ENCODE results near the gene MOB1A.
"Not testable (repeated sequence)": the region's sequence is repeated elsewhere in the genome, so short reads cannot be mapped to it uniquely, and the experiment has no call there.

MOB1A gene

GRCh38 chr2:74199275-74199701 lies 20.6 kb upstream of the MOB1A start:
- peaks cover 0 to 25% (median 19%) of the 10 kb centered on the region in 5 donors for H3K4me1 ChIP-seq (ENCODE audit: control insufficient read depth in 5 of 5, insufficient read depth in 5 of 5, low read length in 5 of 5)
- peak overlapping the region; percentile 72 to 84 (median 75) for H3K4me3 ChIP-seq (ENCODE audit: low read depth in 1 of 5, low read length in 5 of 5)
- H3K9me3 ChIP-seq (ENCODE audit: control insufficient read depth in 5 of 5, low read length in 5 of 5), result no peaks in the 10 kb centered on the region
- H3K36me3 ChIP-seq (ENCODE audit: control insufficient read depth in 5 of 5, insufficient read depth in 5 of 5, low read length in 5 of 5), result no peaks in the 10 kb centered on the region
- peaks cover 0 to 5% (median 0%) of the 10 kb centered on the region in 5 donors for H3K27me3 ChIP-seq (ENCODE audit: control insufficient read depth in 5 of 5, insufficient read depth in 4 of 5, low read length in 5 of 5)
- H3K27ac ChIP-seq (ENCODE audit: low read depth, low read length), result peak overlapping the region; percentile 60
- H3K9ac ChIP-seq (ENCODE audit: low read length in 5 of 5), result peak overlapping the region in 4 of 5 donors; percentile 4 to 75 (median 64)

DNA sequence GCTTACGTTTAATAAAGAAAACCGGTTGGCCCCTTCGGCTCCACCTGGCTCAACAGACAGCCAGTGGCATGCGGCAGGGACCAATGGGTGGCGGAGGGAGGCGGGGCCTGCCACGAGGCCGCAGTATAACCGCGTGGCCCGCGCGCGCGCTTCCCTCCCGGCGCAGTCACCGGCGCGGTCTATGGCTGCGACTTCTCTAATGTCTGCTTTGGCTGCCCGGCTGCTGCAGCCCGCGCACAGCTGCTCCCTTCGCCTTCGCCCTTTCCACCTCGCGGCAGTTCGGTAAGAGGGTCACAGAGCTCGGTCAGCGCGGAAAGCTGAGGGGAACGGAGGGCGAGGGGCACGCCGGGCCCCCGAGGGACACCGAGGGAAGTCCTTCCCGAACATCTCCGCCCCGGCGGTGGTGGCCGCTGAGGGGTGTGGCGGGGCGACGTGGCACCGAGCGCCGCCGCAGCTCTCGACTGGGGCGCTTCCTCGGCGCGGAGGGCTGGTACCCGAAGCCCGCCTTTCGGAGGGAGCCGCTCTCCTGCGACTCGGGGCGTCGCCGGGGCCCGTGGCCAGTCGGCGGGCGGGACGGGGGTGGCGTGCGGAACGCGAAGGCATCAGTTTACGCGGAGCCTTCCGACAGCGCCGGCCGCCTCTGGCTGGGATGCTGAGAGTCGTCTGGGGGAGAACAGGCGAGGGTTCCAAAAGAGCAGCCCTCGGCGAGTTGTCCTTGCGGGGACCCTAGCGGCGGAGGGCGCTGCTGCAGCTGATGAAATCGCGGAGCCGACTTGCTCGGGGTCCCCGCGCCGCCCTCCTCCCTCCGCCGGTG lies 20.0 kb upstream of the MOB1A start, which contains the start of gene MTHFD2:
TSS of gene MTHFD2 (plus strand) at position 155 of the 814 bp plus-strand sequence. CDS start at position 182, 27 bp downstream.
- peaks cover 0 to 25% (median 19%) of the 10 kb centered on the region in 5 donors for H3K4me1 ChIP-seq (ENCODE audit: control insufficient read depth in 5 of 5, insufficient read depth in 5 of 5, low read length in 5 of 5)
- peak within 1 kb of the TSS in 4 of 5 donors; percentile 4 to 75 (median 67) for H3K9ac ChIP-seq (ENCODE audit: low read length in 5 of 5)
- peak within 1 kb of the TSS; percentile 60 for H3K27ac ChIP-seq (ENCODE audit: low read depth, low read length)

DNA sequence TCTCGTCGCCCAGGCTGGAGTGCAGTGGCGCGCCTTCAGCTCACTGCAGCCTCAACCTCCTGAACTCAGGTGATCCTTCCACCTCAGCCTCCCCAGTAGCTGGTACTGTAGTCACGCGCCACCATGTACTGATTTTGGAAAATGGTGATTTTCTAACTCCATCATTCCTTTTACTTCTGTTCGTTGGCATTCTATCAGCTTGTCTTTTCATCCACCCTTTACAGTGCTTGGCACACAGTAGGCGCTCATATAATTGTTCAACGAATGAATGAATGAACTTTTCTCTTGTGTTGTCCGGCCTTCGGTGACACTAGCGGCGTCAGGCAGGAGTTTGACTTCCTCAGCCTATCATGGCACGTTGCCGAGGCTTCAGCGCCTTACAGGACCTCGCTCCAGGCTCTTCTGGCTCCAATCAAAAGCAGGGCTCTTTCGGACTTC lies 19.4 kb upstream of the MOB1A start:
- Histone ChIP-seq H3K4me3 (ENCODE audit: low read depth in 1 of 5, low read length in 5 of 5) (peak overlapping the region; percentile 71 to 84 (median 75)), H3K4me1 (ENCODE audit: control insufficient read depth in 5 of 5, insufficient read depth in 5 of 5, low read length in 5 of 5) (peaks cover 0 to 25% (median 19%) of the 10 kb centered on the region in 5 donors), H3K9me3 (ENCODE audit: control insufficient read depth in 5 of 5, low read length in 5 of 5) (no peaks in the 10 kb centered on the region), H3K36me3 (ENCODE audit: control insufficient read depth in 5 of 5, insufficient read depth in 5 of 5, low read length in 5 of 5) (no peaks in the 10 kb centered on the region), H3K27me3 (ENCODE audit: control insufficient read depth in 5 of 5, insufficient read depth in 4 of 5, low read length in 5 of 5) (peaks cover 0 to 5% (median 0%) of the 10 kb centered on the region in 5 donors), H3K9ac (ENCODE audit: low read length in 5 of 5) (peak overlapping the region in 1 of 5 donors; percentile 75), H3K27ac (ENCODE audit: low read depth, low read length) (no peak overlapping the region)

More for the DNA sequence above, 20.0 kb upstream of the MOB1A start, which contains the start of gene MTHFD2:
- H3K27me3 ChIP-seq (ENCODE audit: control insufficient read depth in 5 of 5, insufficient read depth in 4 of 5, low read length in 5 of 5), result peaks cover 0 to 5% (median 0%) of the 10 kb centered on the region in 5 donors
- no peaks in the 10 kb centered on the region for H3K9me3 ChIP-seq (ENCODE audit: control insufficient read depth in 5 of 5, low read length in 5 of 5)
- no peaks in the 10 kb centered on the region for H3K36me3 ChIP-seq (ENCODE audit: control insufficient read depth in 5 of 5, insufficient read depth in 5 of 5, low read length in 5 of 5)
- H3K4me3 ChIP-seq (ENCODE audit: low read depth in 1 of 5, low read length in 5 of 5), result peak within 1 kb of the TSS; percentile 72 to 84 (median 75)

DNA sequence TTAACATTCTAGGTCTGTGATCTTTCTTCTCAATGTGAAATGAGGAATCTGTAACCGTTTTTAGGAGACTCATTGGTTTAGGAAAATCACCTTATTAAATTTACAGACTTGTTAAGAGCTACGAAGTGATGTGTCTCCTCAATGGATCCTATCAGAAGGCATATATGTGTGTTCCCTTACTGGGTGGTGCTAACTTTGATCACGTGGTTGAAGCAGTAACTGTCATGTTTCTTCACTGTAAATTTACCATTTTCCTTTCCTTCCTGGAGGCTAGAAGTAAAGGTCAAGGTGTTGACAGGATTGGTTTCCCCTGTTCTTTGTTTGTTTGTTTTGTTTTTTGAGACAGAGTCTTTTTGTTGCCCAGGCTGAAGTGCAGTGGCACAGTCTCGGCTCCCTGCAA lies 18.4 kb upstream of the MOB1A start:
- H3K9me3 ChIP-seq (ENCODE audit: control insufficient read depth in 5 of 5, low read length in 5 of 5), result no peaks in the 10 kb centered on the region
- H3K9ac ChIP-seq (ENCODE audit: low read length in 5 of 5), result no peak overlapping the region
- no peak overlapping the region for H3K27ac ChIP-seq (ENCODE audit: low read depth, low read length)
- H3K4me3 ChIP-seq (ENCODE audit: low read depth in 1 of 5, low read length in 5 of 5), result no peak overlapping the region
- H3K27me3 ChIP-seq (ENCODE audit: control insufficient read depth in 5 of 5, insufficient read depth in 4 of 5, low read length in 5 of 5), result peaks cover 0 to 5% (median 0%) of the 10 kb centered on the region in 5 donors
- no peaks in the 10 kb centered on the region for H3K36me3 ChIP-seq (ENCODE audit: control insufficient read depth in 5 of 5, insufficient read depth in 5 of 5, low read length in 5 of 5)
- peaks cover 0 to 25% (median 19%) of the 10 kb centered on the region in 5 donors for H3K4me1 ChIP-seq (ENCODE audit: control insufficient read depth in 5 of 5, insufficient read depth in 5 of 5, low read length in 5 of 5)

- peaks cover 0 to 20% (median 18%) of the 10 kb centered on the region in 5 donors for H3K4me1 ChIP-seq (ENCODE audit: control insufficient read depth in 5 of 5, insufficient read depth in 5 of 5, low read length in 5 of 5)
- no peaks in the 10 kb centered on the region for H3K36me3 ChIP-seq (ENCODE audit: control insufficient read depth in 5 of 5, insufficient read depth in 5 of 5, low read length in 5 of 5)
- H3K4me3 ChIP-seq (ENCODE audit: low read depth in 1 of 5, low read length in 5 of 5), result no peak overlapping the region
- H3K27ac ChIP-seq (ENCODE audit: low read depth, low read length), result no peak overlapping the region
- H3K9ac ChIP-seq (ENCODE audit: low read length in 5 of 5), result no peak overlapping the region
- peaks cover 0 to 5% (median 0%) of the 10 kb centered on the region in 5 donors for H3K27me3 ChIP-seq (ENCODE audit: control insufficient read depth in 5 of 5, insufficient read depth in 4 of 5, low read length in 5 of 5)
- no peaks in the 10 kb centered on the region for H3K9me3 ChIP-seq (ENCODE audit: control insufficient read depth in 5 of 5, low read length in 5 of 5)
These were observed 16.1 kb upstream of the MOB1A start for GRCh38 chr2:74194799-74195198.

DNA sequence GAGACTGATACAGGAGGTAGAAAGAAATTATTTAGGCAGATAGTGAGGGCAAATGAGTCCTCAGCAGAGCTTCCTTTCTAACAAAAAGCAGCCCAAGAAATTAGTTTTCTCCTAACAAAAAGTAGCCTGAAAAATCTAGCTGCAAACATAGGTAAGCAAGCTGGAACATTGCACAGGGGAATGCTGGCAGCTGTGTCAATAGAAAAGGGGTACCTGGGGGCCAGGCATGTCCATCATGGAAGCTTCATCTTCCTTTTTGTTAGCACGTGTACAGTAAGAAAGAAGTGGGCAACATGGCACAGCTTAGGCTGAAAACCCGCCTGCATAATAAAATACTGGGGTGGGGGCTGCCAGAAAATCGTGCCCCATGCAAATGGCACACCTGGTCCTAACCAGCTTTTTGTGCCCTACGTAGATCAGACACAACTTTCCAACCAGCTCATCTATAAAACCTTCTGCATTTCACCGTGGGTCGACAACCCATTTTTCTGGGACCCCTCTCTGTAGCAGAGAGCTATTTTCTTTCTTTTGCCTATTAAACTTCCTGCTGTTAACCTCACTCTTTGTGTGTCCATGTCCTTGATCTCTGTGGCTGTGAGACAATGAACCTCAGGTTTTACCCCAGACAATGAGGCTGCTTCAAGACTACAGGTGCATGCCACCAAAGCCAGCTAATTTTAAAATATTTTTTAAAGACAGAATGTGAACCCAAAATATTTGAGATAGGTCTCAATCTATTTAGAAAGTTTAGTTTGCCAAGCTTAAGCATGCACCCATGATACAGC lies 13.1 kb upstream of the MOB1A start:
- H3K27me3 ChIP-seq (ENCODE audit: control insufficient read depth in 5 of 5, insufficient read depth in 4 of 5, low read length in 5 of 5), result peaks cover 0 to 2% (median 0%) of the 10 kb centered on the region in 5 donors
- no peaks in the 10 kb centered on the region for H3K36me3 ChIP-seq (ENCODE audit: control insufficient read depth in 5 of 5, insufficient read depth in 5 of 5, low read length in 5 of 5)
- no peaks in the 10 kb centered on the region for H3K9me3 ChIP-seq (ENCODE audit: control insufficient read depth in 5 of 5, low read length in 5 of 5)
- no peak overlapping the region for H3K9ac ChIP-seq (ENCODE audit: low read length in 5 of 5)
- no peak overlapping the region for H3K4me3 ChIP-seq (ENCODE audit: low read depth in 1 of 5, low read length in 5 of 5)
- H3K27ac ChIP-seq (ENCODE audit: low read depth, low read length), result no peak overlapping the region
- H3K4me1 ChIP-seq (ENCODE audit: control insufficient read depth in 5 of 5, insufficient read depth in 5 of 5, low read length in 5 of 5), result no peaks in the 10 kb centered on the region

DNA sequence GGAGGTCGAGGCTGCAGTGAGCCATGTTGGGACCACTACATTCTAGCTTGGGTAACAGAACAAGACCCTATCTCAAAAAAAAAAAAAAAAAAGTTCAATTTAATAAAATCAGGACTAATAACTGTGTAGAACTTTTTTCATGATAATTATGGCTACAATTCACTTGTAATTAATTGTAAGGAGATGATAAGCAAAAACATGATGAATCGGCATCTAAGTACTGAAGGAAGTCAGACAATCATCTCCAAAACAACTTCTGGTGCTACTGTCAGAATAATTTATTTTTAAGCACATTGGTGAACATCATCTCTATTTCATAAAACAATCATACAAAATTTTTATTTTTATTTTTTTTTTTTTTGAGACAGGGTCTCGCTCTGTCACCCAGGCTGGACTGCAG lies 10.0 kb upstream of the MOB1A start:
- Histone ChIP-seq H3K36me3 (ENCODE audit: control insufficient read depth in 5 of 5, insufficient read depth in 5 of 5, low read length in 5 of 5) (no peaks in the 10 kb centered on the region), H3K4me1 (ENCODE audit: control insufficient read depth in 5 of 5, insufficient read depth in 5 of 5, low read length in 5 of 5) (no peaks in the 10 kb centered on the region), H3K27me3 (ENCODE audit: control insufficient read depth in 5 of 5, insufficient read depth in 4 of 5, low read length in 5 of 5) (peaks cover 0 to 2% (median 0%) of the 10 kb centered on the region in 5 donors), H3K27ac (ENCODE audit: low read depth, low read length) (no peak overlapping the region), H3K9ac (ENCODE audit: low read length in 5 of 5) (no peak overlapping the region), H3K4me3 (ENCODE audit: low read depth in 1 of 5, low read length in 5 of 5) (no peak overlapping the region), H3K9me3 (ENCODE audit: control insufficient read depth in 5 of 5, low read length in 5 of 5) (no peaks in the 10 kb centered on the region)

GRCh38 chr2:74188018-74188601 lies 9.4 kb upstream of the MOB1A start:
- Histone ChIP-seq H3K9me3 (ENCODE audit: control insufficient read depth in 5 of 5, low read length in 5 of 5) (no peaks in the 10 kb centered on the region), H3K9ac (ENCODE audit: low read length in 5 of 5) (no peak overlapping the region), H3K4me1 (ENCODE audit: control insufficient read depth in 5 of 5, insufficient read depth in 5 of 5, low read length in 5 of 5) (no peaks in the 10 kb centered on the region), H3K27ac (ENCODE audit: low read depth, low read length) (no peak overlapping the region), H3K27me3 (ENCODE audit: control insufficient read depth in 5 of 5, insufficient read depth in 4 of 5, low read length in 5 of 5) (peaks cover 0 to 2% (median 0%) of the 10 kb centered on the region in 5 donors), H3K36me3 (ENCODE audit: control insufficient read depth in 5 of 5, insufficient read depth in 5 of 5, low read length in 5 of 5) (no peaks in the 10 kb centered on the region), H3K4me3 (ENCODE audit: low read depth in 1 of 5, low read length in 5 of 5) (no peak overlapping the region)

DNA sequence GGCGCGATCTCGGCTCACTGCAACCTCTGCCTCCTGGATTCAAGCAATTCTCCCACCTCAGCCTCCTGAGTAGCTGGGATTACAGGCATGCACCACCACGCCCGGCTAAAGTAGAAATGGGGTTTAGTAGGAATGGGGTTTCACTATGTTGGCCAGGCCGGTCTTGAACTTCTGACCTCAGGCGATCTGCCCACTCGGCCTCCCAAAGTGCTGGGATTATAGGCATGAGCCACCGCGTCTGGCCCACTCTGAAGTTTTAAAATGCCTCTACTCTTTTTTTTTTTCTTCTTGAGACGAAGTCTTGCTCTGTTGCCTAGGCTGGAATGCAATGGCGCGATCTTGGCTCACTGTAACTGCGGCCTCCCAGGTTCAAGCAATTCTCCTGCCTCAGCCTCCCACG lies 8.0 kb upstream of the MOB1A start:
- not testable (repeated sequence) for H3K27ac ChIP-seq (ENCODE audit: low read depth, low read length); H3K36me3 ChIP-seq (ENCODE audit: control insufficient read depth in 5 of 5, insufficient read depth in 5 of 5, low read length in 5 of 5); H3K4me1 ChIP-seq (ENCODE audit: control insufficient read depth in 5 of 5, insufficient read depth in 5 of 5, low read length in 5 of 5); H3K9me3 ChIP-seq (ENCODE audit: control insufficient read depth in 5 of 5, low read length in 5 of 5); H3K27me3 ChIP-seq (ENCODE audit: control insufficient read depth in 5 of 5, insufficient read depth in 4 of 5, low read length in 5 of 5); H3K4me3 ChIP-seq (ENCODE audit: low read depth in 1 of 5, low read length in 5 of 5); H3K9ac ChIP-seq (ENCODE audit: low read length in 5 of 5)

Data from subcutaneous abdominal adipose tissue (tissue), 5 donors.